ENCODE results near the gene EBP.
"Not testable (repeated sequence)": the region's sequence is repeated elsewhere in the genome, so short reads cannot be mapped to it uniquely, and the experiment has no call there.

Gene EBP

GRCh38 chrX:48508400-48509244 lies 13.0 kb upstream of the EBP start, which contains the start of gene PORCN:
TSS of gene PORCN (plus strand) at chrX:48508992. CDS start at chrX:48509821, 829 bp downstream.
- Mint-ChIP-seq H3K27ac (peak within 1 kb of the TSS; percentile 86), H3K4me3 (peak within 1 kb of the TSS; percentile 94), H3K27me3 (ENCODE audit: low read depth) (no peaks in the 10 kb centered on the region), H3K36me3 (ENCODE audit: low read depth) (peaks cover 8% of the 10 kb centered on the region), H3K9me3 (no peaks in the 10 kb centered on the region), H3K4me1 (ENCODE audit: low read depth) (peaks cover 19% of the 10 kb centered on the region)
- DNase-seq (ENCODE audit: low spot score) = peak; percentile 68

DNA sequence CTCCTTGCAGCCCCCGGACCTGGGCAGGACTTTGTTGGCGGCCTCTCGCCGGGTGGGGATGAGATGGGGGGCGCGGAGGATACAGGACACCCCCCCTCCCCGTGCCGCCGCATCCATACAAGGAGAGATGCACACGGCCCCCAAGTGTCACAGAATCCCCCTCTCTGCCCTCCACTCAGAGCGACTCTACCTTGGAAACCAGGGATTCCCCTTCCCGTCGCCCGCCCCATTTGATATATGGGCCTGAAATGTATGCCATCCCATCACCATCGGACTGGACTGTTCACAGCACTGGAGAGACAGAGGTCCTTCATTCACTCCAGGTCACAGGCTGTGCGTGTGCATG lies 12.4 kb upstream of the EBP start:
- no peaks in the 10 kb centered on the region for H3K27me3 Mint-ChIP-seq (ENCODE audit: low read depth)
- peak overlapping the region; percentile 86 for H3K27ac Mint-ChIP-seq
- peaks cover 8% of the 10 kb centered on the region for H3K36me3 Mint-ChIP-seq (ENCODE audit: low read depth)
- H3K9me3 Mint-ChIP-seq = no peaks in the 10 kb centered on the region
- DNase-seq (ENCODE audit: low spot score) = no peak
- H3K4me3 Mint-ChIP-seq = peak overlapping the region; percentile 94
- peaks cover 19% of the 10 kb centered on the region for H3K4me1 Mint-ChIP-seq (ENCODE audit: low read depth)

DNA sequence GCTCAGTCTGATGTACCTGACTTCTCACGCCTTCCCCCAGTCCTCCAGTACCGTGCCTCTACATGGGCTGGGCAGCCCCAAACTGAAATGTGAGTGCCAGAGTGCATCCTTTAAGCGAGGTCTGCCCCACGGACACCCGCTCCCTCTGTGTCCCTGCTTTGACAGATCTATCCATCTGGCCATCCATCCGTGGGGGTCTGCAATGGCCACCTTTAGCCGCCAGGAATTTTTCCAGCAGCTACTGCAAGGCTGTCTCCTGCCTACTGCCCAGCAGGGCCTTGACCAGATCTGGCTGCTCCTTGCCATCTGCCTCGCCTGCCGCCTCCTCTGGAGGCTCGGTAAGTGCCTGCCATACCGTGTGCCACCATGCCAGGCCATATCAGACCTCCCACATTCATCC lies 12.0 kb upstream of the EBP start:
- no peak for DNase-seq (ENCODE audit: low spot score)
- Mint-ChIP-seq H3K27ac (peak overlapping the region; percentile 86), H3K27me3 (ENCODE audit: low read depth) (no peaks in the 10 kb centered on the region), H3K4me3 (peak overlapping the region; percentile 94), H3K4me1 (ENCODE audit: low read depth) (peaks cover 19% of the 10 kb centered on the region), H3K9me3 (no peaks in the 10 kb centered on the region), H3K36me3 (ENCODE audit: low read depth) (peaks cover 11% of the 10 kb centered on the region)

GRCh38 chrX:48511560-48511959 lies 10.0 kb upstream of the EBP start:
- Mint-ChIP-seq H3K4me3 (no peak overlapping the region), H3K27ac (no peak overlapping the region), H3K4me1 (ENCODE audit: low read depth) (peaks cover 19% of the 10 kb centered on the region), H3K36me3 (ENCODE audit: low read depth) (peaks cover 21% of the 10 kb centered on the region), H3K9me3 (no peaks in the 10 kb centered on the region), H3K27me3 (ENCODE audit: low read depth) (no peaks in the 10 kb centered on the region)
- DNase-seq (ENCODE audit: low spot score) = no peak

- H3K4me3 Mint-ChIP-seq = no peak overlapping the region
- peaks cover 19% of the 10 kb centered on the region for H3K4me1 Mint-ChIP-seq (ENCODE audit: low read depth)
Observed at GRCh38 chrX:48512371-48512935, 9.2 kb upstream of the EBP start.

DNA sequence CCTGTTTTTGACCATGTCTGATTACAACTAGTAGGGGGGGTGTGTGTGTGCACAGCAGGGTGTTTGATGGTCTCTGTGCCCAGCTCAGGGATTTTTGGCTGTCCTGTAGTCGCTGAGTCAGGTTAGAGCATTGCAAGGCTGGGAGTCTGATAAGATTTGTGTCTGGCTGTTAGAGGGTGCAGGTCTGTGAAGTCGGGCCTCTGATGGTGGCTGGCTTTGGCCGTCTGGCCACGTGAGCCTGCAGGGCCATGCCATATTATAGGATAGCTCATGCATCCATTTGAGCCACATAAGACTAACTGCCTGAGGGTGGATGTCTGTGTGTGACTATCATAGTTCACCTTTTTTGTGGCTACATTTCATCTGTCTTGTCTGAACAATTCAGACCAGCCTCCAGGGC lies 7.9 kb upstream of the EBP start:
- H3K27me3 Mint-ChIP-seq (ENCODE audit: low read depth) = no peaks in the 10 kb centered on the region
- no peak overlapping the region for H3K27ac Mint-ChIP-seq
- no peak for DNase-seq (ENCODE audit: low spot score)
- no peaks in the 10 kb centered on the region for H3K9me3 Mint-ChIP-seq
- H3K36me3 Mint-ChIP-seq (ENCODE audit: low read depth) = peaks cover 21% of the 10 kb centered on the region
- peaks cover 19% of the 10 kb centered on the region for H3K4me1 Mint-ChIP-seq (ENCODE audit: low read depth)
- no peak overlapping the region for H3K4me3 Mint-ChIP-seq

More at GRCh38 chrX:48512371-48512935, 9.2 kb upstream of the EBP start:
- Mint-ChIP-seq H3K27me3 (ENCODE audit: low read depth) (no peaks in the 10 kb centered on the region), H3K27ac (no peak overlapping the region), H3K36me3 (ENCODE audit: low read depth) (peaks cover 21% of the 10 kb centered on the region), H3K9me3 (no peaks in the 10 kb centered on the region)
- DNase-seq (ENCODE audit: low spot score) = no peak

DNA sequence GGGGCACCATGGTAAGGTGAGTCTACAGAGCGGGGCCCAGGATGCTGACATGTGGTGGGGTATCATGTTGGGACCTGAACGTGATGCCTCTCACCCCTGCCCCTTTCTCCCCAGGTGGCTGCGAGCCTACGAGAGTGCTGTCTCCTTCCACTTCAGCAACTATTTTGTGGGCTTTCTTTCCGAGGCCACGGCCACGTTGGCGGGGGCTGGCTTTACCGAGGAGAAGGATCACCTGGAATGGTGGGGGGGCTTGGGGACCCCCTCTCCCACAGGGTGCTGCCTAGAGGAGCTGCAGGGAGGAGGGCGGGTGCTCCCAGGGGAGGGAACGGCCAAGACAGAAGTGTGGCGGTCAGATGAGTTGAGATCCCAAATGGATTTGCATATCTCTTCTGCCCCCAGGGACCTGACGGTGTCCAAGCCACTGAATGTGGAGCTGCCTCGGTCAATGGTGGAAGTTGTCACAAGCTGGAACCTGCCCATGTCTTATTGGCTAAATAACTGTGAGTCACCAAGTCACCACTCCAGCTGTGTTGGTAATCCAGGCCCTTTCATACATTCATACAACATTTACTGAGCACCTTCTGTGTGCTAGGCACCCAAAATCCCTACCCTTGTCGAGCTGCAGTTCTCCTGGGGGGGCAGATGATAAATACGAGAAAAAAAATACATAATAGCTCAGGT lies 7.3 kb upstream of the EBP start:
- H3K36me3 Mint-ChIP-seq (ENCODE audit: low read depth) = peaks cover 22% of the 10 kb centered on the region
- no peak overlapping the region for H3K4me3 Mint-ChIP-seq
- peaks cover 19% of the 10 kb centered on the region for H3K4me1 Mint-ChIP-seq (ENCODE audit: low read depth)
- no peak overlapping the region for H3K27ac Mint-ChIP-seq
- no peak for DNase-seq (ENCODE audit: low spot score)
- no peaks in the 10 kb centered on the region for H3K9me3 Mint-ChIP-seq
- no peaks in the 10 kb centered on the region for H3K27me3 Mint-ChIP-seq (ENCODE audit: low read depth)

- peaks cover 20% of the 10 kb centered on the region for H3K36me3 Mint-ChIP-seq (ENCODE audit: low read depth)
- H3K4me3 Mint-ChIP-seq = no peak overlapping the region
- H3K4me1 Mint-ChIP-seq (ENCODE audit: low read depth) = peaks cover 18% of the 10 kb centered on the region
- H3K27ac Mint-ChIP-seq = no peak overlapping the region
- no peak for DNase-seq (ENCODE audit: low spot score)
- no peaks in the 10 kb centered on the region for H3K27me3 Mint-ChIP-seq (ENCODE audit: low read depth)
- no peaks in the 10 kb centered on the region for H3K9me3 Mint-ChIP-seq
Observed at GRCh38 chrX:48514868-48515460, 6.6 kb upstream of the EBP start.

- Mint-ChIP-seq H3K27ac (no peak overlapping the region), H3K27me3 (ENCODE audit: low read depth) (no peaks in the 10 kb centered on the region)
Observed at GRCh38 chrX:48515842-48516241, 5.8 kb upstream of the EBP start.

GRCh38 chrX:48516285-48516684 lies 5.3 kb upstream of the EBP start:
- Mint-ChIP-seq H3K9me3 (no peaks in the 10 kb centered on the region), H3K4me3 (no peak overlapping the region), H3K27ac (peak overlapping the region; percentile 28), H3K27me3 (ENCODE audit: low read depth) (no peaks in the 10 kb centered on the region), H3K36me3 (ENCODE audit: low read depth) (peaks cover 24% of the 10 kb centered on the region), H3K4me1 (ENCODE audit: low read depth) (peaks cover 21% of the 10 kb centered on the region)
- DNase-seq (ENCODE audit: low spot score) = no peak

More at GRCh38 chrX:48515842-48516241, 5.8 kb upstream of the EBP start:
- no peaks in the 10 kb centered on the region for H3K9me3 Mint-ChIP-seq
- no peak for DNase-seq (ENCODE audit: low spot score)
- no peak overlapping the region for H3K4me3 Mint-ChIP-seq
- H3K36me3 Mint-ChIP-seq (ENCODE audit: low read depth) = peaks cover 23% of the 10 kb centered on the region
- peaks cover 20% of the 10 kb centered on the region for H3K4me1 Mint-ChIP-seq (ENCODE audit: low read depth)

- DNase-seq (ENCODE audit: low spot score) = no peak
- Mint-ChIP-seq H3K36me3 (ENCODE audit: low read depth) (peaks cover 22% of the 10 kb centered on the region), H3K4me1 (ENCODE audit: low read depth) (peaks cover 20% of the 10 kb centered on the region), H3K4me3 (no peak overlapping the region), H3K27ac (no peak overlapping the region), H3K27me3 (ENCODE audit: low read depth) (no peaks in the 10 kb centered on the region), H3K9me3 (no peaks in the 10 kb centered on the region)
Observed at GRCh38 chrX:48516987-48517386, 4.6 kb upstream of the EBP start.

DNA sequence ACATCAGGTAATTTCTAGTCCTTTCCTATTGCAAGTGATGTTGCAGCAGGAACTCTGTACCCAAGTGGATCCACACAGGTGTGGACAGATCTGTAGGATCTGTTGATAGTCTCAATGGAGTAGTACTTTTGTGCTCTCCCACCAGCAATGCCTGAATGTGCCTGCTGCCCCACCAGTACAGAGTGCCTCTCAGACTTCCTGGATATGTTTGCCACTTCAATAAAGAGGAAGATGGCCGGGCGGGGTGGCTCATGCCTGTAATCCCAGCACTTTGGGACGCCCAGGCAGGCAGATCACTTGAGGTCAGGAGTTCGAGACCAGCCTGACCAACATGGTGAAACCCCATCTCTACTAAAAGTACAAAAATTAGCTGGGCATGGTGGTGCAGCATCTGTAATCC lies 2.1 kb upstream of the EBP start:
- H3K9me3 Mint-ChIP-seq; H3K4me3 Mint-ChIP-seq; DNase-seq (ENCODE audit: low spot score); H3K27me3 Mint-ChIP-seq (ENCODE audit: low read depth): not testable (repeated sequence)
- peak overlapping the region; percentile 62 for H3K27ac Mint-ChIP-seq
- H3K36me3 Mint-ChIP-seq (ENCODE audit: low read depth) = peaks cover 26% of the 10 kb centered on the region
- peaks cover 24% of the 10 kb centered on the region for H3K4me1 Mint-ChIP-seq (ENCODE audit: low read depth)

GRCh38 chrX:48520455-48520854 lies 1.2 kb upstream of the EBP start:
- Mint-ChIP-seq H3K4me3 (peak overlapping the region; percentile 95), H3K36me3 (ENCODE audit: low read depth) (peaks cover 24% of the 10 kb centered on the region), H3K27ac (peak overlapping the region; percentile 98), H3K4me1 (ENCODE audit: low read depth) (peaks cover 26% of the 10 kb centered on the region), H3K9me3 (no peaks in the 10 kb centered on the region), H3K27me3 (ENCODE audit: low read depth) (no peaks in the 10 kb centered on the region)
- no peak for DNase-seq (ENCODE audit: low spot score)

- Mint-ChIP-seq H3K36me3 (ENCODE audit: low read depth) (peaks cover 24% of the 10 kb centered on the region), H3K4me3 (peak overlapping the region; percentile 95), H3K9me3 (no peaks in the 10 kb centered on the region), H3K27me3 (ENCODE audit: low read depth) (no peaks in the 10 kb centered on the region), H3K4me1 (ENCODE audit: low read depth) (peaks cover 26% of the 10 kb centered on the region), H3K27ac (peak overlapping the region; percentile 98)
- DNase-seq (ENCODE audit: low spot score) = no peak
Observed at GRCh38 chrX:48520976-48521352, 644 bp upstream of the EBP start.
